Memory B cell (primary cell): ENCODE results near the gene TATDN3.
"Not testable (repeated sequence)": the region's sequence is repeated elsewhere in the genome, so short reads cannot be mapped to it uniquely, and the experiment has no call there.

Experiments used
- ATAC-seq: fragments of 150-1000 bp; cut with Tn5 transposase; 2 replicates; pipeline ENCODE4 v1.10.0; 2021; ENCODE audit warnings: low read depth, mild to moderate bottlenecking, moderate library complexity
- DNase-seq, 2 donors: peaks; one replicate each; pipeline ENCODE4 v3.0.0; 2022; ENCODE audit warnings: low spot score in 2 of 2
- H3K27ac Mint-ChIP-seq: one replicate; pipeline ENCODE4 v1.8.0; 2022; ENCODE audit warnings: mild to moderate bottlenecking, moderate library complexity, mixed read lengths
- H3K27me3 Mint-ChIP-seq: one replicate; pipeline ENCODE4 v1.8.0; 2022; ENCODE audit warnings: mixed read lengths
- H3K36me3 Mint-ChIP-seq: one replicate; pipeline ENCODE4 v1.8.0; 2022; ENCODE audit warnings: mild to moderate bottlenecking, mixed read lengths
- H3K4me1 Mint-ChIP-seq: one replicate; pipeline ENCODE4 v1.8.0; 2022; ENCODE audit warnings: mixed read lengths
- H3K4me3 Mint-ChIP-seq: one replicate; pipeline ENCODE4 v1.8.0; 2022; ENCODE audit warnings: mild to moderate bottlenecking, moderate library complexity, mixed read lengths
- H3K9me3 Mint-ChIP-seq: one replicate; pipeline ENCODE4 v1.8.0; 2022; ENCODE audit warnings: mixed read lengths

TATDN3 gene

DNA sequence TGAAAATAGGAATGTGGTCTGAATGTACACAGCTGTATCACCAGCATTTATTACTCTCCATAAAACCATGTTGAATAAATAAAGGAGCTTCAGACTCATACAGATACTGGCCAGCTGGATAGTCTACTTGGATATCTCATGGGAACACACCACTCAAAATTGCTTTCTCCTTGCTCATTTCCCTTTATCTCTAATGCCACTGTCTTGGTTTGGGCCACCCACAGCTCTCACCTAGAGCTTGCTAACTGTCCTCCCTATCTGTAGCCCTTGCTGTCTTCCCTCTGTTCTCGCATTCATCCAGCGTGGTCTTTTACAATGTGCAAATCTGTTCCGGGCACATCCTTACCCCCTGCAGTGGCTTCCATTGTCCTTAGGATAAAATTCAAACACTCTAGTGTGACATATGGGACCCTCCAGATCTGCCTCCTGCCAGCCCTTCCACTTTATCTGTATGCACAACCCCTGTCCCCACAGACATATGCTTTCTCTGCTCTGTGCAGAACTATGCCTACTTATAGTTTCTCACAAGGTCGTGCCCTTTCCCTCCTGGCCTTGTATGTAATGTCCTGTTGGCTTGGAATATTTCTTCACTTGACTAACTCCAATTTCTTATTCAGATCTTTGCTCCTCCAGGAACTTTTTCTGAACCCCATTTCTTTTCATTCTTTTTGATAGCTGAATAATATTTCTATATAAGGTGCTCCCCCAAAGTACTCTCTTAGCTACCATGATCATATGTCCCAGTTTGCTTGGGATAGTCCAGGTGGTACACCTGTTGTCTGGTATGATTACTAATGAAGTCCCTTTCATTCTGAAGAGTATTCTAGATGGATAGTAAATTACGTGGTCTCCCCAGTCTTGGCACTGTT lies 69.3 kb downstream of the TATDN3 start:
- ATAC-seq (no peak), DNase-seq (no peak)
- H3K9me3 Mint-ChIP-seq = no peaks in the 10 kb centered on the region
- no peak overlapping the region for H3K4me3 Mint-ChIP-seq
- no peak overlapping the region for H3K27ac Mint-ChIP-seq
- peaks cover 4% of the 10 kb centered on the region for H3K36me3 Mint-ChIP-seq
- no peaks in the 10 kb centered on the region for H3K27me3 Mint-ChIP-seq
- peaks cover 14% of the 10 kb centered on the region for H3K4me1 Mint-ChIP-seq

DNA sequence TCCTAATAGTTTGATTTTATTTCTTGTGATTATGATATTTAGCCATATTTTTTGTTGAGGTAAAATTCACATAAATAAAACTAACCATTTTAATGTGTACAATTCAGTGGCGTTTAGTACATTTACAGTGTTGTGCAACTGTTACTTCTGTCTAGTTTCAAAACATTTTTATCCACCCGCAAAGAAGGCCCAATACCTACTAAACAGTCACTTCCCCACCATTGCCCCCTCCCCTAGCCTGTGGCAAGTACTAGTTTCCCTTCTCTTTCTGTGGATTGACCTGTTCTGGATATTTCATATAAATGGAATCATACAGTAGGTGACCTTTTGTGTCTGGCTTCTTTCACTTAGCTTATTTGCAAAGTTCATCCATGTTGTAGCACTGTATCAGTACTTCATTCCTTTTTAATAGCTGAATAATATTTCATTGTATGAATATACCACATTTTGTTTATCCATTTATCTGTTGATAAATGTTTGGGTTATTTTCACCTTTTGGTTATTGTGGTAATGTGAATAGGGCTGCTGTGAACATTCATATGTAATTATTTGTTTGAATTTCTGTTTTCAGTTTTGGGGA lies 70.5 kb downstream of the TATDN3 start:
- H3K27ac Mint-ChIP-seq = no peak overlapping the region
- H3K36me3 Mint-ChIP-seq = peaks cover 8% of the 10 kb centered on the region
- DNase-seq (no peak), ATAC-seq (no peak)
- H3K27me3 Mint-ChIP-seq = no peaks in the 10 kb centered on the region
- H3K9me3 Mint-ChIP-seq = no peaks in the 10 kb centered on the region
- peaks cover 11% of the 10 kb centered on the region for H3K4me1 Mint-ChIP-seq
- H3K4me3 Mint-ChIP-seq = no peak overlapping the region

DNA sequence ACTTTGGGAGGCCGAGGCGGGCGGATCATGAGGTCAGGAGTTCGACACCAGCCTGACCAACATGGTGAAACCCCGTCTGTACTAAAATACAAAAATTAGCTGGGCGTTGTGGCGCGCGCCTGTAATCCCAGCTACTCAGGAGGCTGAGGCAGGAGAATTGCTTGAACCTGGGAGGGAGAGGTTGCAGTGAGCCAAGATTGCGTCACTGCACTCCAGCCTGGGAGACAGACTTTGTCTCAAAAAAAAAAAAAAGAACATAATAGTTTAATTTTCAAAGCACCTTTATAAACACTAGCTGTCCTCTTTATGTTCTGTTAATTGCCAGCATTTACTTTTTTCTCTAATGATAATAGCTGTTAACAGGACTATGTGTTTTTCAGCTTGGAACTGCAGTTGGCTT lies 71.7 kb downstream of the TATDN3 start:
- DNase-seq, H3K27ac Mint-ChIP-seq, H3K4me3 Mint-ChIP-seq, H3K27me3 Mint-ChIP-seq, H3K9me3 Mint-ChIP-seq, ATAC-seq, H3K36me3 Mint-ChIP-seq: not testable (repeated sequence)
- H3K4me1 Mint-ChIP-seq = peaks cover 11% of the 10 kb centered on the region

DNA sequence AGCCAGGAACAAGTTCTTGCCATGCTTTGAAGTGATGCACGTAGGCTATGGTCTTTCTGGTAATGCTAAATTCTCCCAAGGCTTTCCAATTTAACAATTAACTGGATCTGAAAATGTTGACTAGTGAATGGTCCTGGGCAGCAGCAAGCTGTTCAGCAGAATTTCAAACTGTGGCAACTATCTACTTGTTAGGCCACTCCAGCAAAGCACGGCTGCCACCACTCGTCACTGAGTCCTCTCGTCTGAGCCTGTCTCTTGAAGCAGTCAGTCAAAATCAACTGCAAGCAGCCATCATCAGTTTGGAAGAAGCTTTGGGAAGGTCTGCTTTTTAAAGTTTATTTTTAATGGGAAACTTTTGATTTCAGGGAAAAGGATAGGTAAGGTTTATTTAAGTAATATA lies 72.5 kb downstream of the TATDN3 start:
- Mint-ChIP-seq H3K27ac (peak overlapping the region; percentile 18), H3K36me3 (peaks cover 8% of the 10 kb centered on the region), H3K9me3 (no peaks in the 10 kb centered on the region), H3K4me3 (no peak overlapping the region), H3K4me1 (peaks cover 6% of the 10 kb centered on the region), H3K27me3 (no peaks in the 10 kb centered on the region)
- ATAC-seq (no peak), DNase-seq (no peak)
